ENCODE measurements around the gene CCDC38.

The CCDC38 gene

GRCh38 chr12:95962222-95962621 lies 19.8 kb upstream of the CCDC38 start:
- H3K4me3 ChIP-seq (ENCODE audit: low read depth, low read length): no peak overlapping the region
- TF ChIP-seq CTCF (IDR thresholded peaks at IDR 0.05; ENCODE audit: borderline replicate concordance, insufficient read depth, low read depth, low read length): no peak

DNA sequence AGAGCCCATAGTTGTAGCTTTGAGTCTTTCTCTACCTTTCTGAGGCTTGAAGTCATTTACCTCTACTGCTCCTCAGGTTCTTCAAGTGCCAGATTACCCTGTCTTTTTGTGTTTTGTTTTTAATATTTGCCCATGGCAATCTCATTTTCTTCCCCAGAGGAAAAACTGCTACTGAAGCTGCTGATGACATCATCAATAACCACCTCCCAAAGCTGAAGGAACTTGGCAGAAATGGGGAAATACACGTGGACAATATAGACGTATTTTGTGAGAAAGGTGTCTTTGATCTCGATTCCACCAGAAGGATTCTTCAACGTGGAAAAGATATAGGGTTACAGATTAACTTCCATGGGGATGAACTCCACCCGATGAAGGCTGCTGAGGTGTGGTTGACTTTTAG lies 17.8 kb upstream of the CCDC38 start:
- H3K4me3 ChIP-seq (ENCODE audit: low read depth, low read length): no peak overlapping the region
- no peak for TF ChIP-seq CTCF (IDR thresholded peaks at IDR 0.05; ENCODE audit: borderline replicate concordance, insufficient read depth, low read depth, low read length)

DNA sequence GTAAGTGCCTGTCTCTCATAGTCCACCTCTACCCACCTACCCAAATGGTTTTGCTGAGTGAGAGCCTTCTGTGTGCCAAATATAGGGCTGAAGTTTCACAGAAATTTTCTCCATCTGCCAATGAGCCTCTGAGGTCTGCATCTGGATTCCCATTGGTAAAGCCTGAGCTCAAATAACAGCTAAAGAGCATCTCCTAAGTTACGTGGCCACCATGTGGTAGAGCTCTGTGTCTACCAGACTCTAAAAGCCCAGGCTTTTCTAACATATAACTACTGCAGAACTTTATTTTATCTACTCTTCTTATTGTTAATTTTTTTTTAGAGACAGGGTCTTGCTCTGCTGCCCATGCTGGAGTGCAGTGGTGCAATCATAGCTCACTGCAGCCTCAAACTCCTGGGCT lies 16.7 kb upstream of the CCDC38 start:
- no peak overlapping the region for H3K4me3 ChIP-seq (ENCODE audit: low read depth, low read length)
- no peak for TF ChIP-seq CTCF (IDR thresholded peaks at IDR 0.05; ENCODE audit: borderline replicate concordance, insufficient read depth, low read depth, low read length)

- no peak for TF ChIP-seq CTCF (IDR thresholded peaks at IDR 0.05; ENCODE audit: borderline replicate concordance, insufficient read depth, low read depth, low read length)
- H3K4me3 ChIP-seq (ENCODE audit: low read depth, low read length): no peak overlapping the region
Observed at GRCh38 chr12:95956557-95957145, 14.2 kb upstream of the CCDC38 start.

- no peak overlapping the region for H3K4me3 ChIP-seq (ENCODE audit: low read depth, low read length)
- no peak for TF ChIP-seq CTCF (IDR thresholded peaks at IDR 0.05; ENCODE audit: borderline replicate concordance, insufficient read depth, low read depth, low read length)
Observed at GRCh38 chr12:95955549-95956159, 13.2 kb upstream of the CCDC38 start.

DNA sequence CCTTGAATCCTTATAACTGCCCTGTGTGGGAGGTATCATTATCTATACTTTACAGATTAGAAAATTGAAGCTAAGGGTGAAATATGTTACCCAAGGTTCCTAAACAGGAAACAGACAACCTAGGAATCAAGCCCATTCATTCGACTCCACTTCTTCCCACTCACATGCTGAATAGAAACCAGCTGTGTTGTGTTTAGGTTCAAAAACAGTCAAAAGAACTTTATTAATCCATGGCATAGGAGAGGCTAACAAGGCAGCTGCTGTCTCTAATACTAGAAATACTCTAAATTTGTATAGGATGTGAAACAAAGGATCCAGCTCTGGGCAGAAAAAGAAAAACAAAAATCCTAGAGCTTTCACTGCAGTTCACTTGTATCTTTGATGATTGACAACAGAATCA lies 10.6 kb upstream of the CCDC38 start:
- no peak for TF ChIP-seq CTCF (IDR thresholded peaks at IDR 0.05; ENCODE audit: borderline replicate concordance, insufficient read depth, low read depth, low read length)
- H3K4me3 ChIP-seq (ENCODE audit: low read depth, low read length): no peak overlapping the region

- TF ChIP-seq CTCF (IDR thresholded peaks at IDR 0.05; ENCODE audit: borderline replicate concordance, insufficient read depth, low read depth, low read length): no peak
- H3K4me3 ChIP-seq (ENCODE audit: low read depth, low read length): no peak overlapping the region
Observed at GRCh38 chr12:95951515-95951914, 9.1 kb upstream of the CCDC38 start.
